Ovary (tissue), 3 donors: ENCODE measurements around the gene CAMTA1.

ENCODE experiments used
- CTCF ChIP-seq, 3 donors: fragments of 450-650 bp in 2 of 3; fragments of 200-600 bp in 1 of 3; IDR thresholded peaks; one replicate each; pipeline versions ENCODE4 v1.5.1 to v1.8.0; 2016 to 2022; ENCODE audit warnings: antibody characterized with exemption in 3 of 3, mild to moderate bottlenecking in 1 of 3
- EP300 ChIP-seq: sonication (generic); formaldehyde crosslinking; IDR thresholded peaks from one replicate; pipeline ENCODE4 v1.6.1; 2017; ENCODE audit warnings: antibody characterized with exemption
- POLR2A ChIP-seq: fragments of 450-650 bp; IDR thresholded peaks from one replicate; pipeline ENCODE4 v1.6.1; 2017; ENCODE audit warnings: antibody characterized with exemption, mild to moderate bottlenecking, moderate library complexity
- donor health status: DM: no; HTN: no; CAD: no.

GRCh38 chr1:7048395-7048794 is 263.1 kb downstream of the CAMTA1 start:
- no peak for TF ChIP-seq POLR2A
- TF ChIP-seq CTCF (IDR thresholded peaks at IDR 0.05), result no peak
- TF ChIP-seq EP300, result no peak
